ENCODE measurements around the gene FXYD1.

GRCh38 chr19:35127871-35128270 is 10.8 kb upstream of the FXYD1 start:
- TF ChIP-seq GABPA (IDR thresholded peaks at IDR 0.05; ENCODE audit: low read depth) (no peak), POLR2AphosphoS5 (IDR thresholded peaks at IDR 0.05; ENCODE audit: low read depth) (no peak), SPI1 (IDR thresholded peaks at IDR 0.05; ENCODE audit: borderline replicate concordance, low read depth) (no peak)
- TF ChIP-seq, protein P1, sequence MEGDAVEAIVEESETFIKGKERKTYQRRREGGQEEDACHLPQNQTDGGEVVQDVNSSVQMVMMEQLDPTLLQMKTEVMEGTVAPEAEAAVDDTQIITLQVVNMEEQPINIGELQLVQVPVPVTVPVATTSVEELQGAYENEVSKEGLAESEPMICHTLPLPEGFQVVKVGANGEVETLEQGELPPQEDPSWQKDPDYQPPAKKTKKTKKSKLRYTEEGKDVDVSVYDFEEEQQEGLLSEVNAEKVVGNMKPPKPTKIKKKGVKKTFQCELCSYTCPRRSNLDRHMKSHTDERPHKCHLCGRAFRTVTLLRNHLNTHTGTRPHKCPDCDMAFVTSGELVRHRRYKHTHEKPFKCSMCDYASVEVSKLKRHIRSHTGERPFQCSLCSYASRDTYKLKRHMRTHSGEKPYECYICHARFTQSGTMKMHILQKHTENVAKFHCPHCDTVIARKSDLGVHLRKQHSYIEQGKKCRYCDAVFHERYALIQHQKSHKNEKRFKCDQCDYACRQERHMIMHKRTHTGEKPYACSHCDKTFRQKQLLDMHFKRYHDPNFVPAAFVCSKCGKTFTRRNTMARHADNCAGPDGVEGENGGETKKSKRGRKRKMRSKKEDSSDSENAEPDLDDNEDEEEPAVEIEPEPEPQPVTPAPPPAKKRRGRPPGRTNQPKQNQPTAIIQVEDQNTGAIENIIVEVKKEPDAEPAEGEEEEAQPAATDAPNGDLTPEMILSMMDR (IDR thresholded peaks at IDR 0.05; ENCODE audit: insufficient read depth, low read length) = no peak
- TF ChIP-seq, protein P2, sequence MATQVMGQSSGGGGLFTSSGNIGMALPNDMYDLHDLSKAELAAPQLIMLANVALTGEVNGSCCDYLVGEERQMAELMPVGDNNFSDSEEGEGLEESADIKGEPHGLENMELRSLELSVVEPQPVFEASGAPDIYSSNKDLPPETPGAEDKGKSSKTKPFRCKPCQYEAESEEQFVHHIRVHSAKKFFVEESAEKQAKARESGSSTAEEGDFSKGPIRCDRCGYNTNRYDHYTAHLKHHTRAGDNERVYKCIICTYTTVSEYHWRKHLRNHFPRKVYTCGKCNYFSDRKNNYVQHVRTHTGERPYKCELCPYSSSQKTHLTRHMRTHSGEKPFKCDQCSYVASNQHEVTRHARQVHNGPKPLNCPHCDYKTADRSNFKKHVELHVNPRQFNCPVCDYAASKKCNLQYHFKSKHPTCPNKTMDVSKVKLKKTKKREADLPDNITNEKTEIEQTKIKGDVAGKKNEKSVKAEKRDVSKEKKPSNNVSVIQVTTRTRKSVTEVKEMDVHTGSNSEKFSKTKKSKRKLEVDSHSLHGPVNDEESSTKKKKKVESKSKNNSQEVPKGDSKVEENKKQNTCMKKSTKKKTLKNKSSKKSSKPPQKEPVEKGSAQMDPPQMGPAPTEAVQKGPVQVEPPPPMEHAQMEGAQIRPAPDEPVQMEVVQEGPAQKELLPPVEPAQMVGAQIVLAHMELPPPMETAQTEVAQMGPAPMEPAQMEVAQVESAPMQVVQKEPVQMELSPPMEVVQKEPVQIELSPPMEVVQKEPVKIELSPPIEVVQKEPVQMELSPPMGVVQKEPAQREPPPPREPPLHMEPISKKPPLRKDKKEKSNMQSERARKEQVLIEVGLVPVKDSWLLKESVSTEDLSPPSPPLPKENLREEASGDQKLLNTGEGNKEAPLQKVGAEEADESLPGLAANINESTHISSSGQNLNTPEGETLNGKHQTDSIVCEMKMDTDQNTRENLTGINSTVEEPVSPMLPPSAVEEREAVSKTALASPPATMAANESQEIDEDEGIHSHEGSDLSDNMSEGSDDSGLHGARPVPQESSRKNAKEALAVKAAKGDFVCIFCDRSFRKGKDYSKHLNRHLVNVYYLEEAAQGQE (IDR thresholded peaks at IDR 0.05; ENCODE audit: insufficient replicate concordance, low read depth) = no peak
